H54 (cell line): ENCODE results near the gene APPBP2.

Source experiments
- DNase-seq: peaks from one replicate; pipeline ENCODE4 v3.0.0; 2011; ENCODE audit warnings: low spot score, mixed read lengths; ENCODE audit not compliant: insufficient read length
- FAIRE-seq: peaks from 3 replicates; lab custom pipeline; 2011; peaks lifted over from hg19 to GRCh38; lab: Jason Lieb, UNC
- POLR2A ChIP-seq: IDR thresholded peaks from 2 replicates; pipeline ENCODE4 v1.6.1; 2011; ENCODE audit warnings: low read depth, mild to moderate bottlenecking, low read length

The APPBP2 gene

DNA sequence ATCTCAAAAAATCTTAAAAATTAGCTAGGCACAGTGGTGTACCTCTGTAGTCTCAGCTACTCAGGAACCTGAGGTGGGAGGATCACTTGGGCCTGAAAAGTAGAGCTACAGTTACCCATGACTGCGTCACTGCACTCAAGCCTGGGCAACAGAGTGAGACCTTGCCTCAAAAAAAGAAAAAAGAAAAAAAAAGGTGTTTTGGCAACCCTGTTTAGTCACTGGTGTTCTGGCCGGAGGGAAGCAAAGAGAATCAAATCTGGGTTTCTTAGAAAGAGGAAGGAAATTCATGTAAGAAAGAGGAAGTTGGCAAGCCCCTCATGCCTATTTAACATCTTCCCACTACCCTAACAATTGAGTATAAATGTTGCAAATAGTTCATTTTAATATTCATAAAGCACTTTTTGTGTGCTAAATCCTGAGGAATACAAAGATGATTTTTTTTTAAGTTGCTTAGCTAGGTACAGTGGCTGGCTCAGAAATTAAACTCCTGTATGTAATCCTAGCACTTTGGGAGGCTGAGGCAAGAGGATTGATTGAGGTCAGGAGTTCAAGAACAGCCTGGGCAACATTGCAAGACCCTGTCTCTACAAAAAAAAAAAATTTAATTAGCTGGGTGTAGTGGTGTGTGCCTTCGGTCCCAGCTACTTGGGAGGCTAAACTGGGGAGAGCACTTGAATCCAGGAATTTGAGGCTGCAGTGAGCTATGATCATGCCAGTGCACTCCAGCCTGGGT is 127.6 kb downstream of the APPBP2 start:
- no peak for FAIRE-seq

DNA sequence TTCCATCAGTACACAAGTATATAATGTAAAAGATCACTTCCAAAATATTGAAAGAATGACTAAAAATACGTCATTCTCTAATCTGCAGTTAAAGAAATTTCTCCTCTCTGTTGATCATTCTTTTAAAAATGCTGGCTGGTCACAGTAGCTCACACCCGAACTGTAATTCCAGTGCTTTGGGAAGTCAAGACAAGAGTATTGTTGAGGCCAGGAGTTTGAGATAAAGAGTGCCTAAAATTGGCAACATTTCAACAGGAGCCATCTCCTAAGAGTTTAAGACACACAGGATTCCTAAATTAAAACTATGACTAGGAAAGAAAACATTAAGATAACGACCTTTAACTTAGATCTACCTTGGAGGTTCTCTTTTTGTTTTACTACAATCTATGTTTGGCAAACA is 129.6 kb downstream of the APPBP2 start:
- DNase-seq, result no peak
- FAIRE-seq, result no peak
- TF ChIP-seq POLR2A, result no peak

More for the DNA sequence above, 127.6 kb downstream of the APPBP2 start:
- DNase-seq, result no peak
- no peak for TF ChIP-seq POLR2A

DNA sequence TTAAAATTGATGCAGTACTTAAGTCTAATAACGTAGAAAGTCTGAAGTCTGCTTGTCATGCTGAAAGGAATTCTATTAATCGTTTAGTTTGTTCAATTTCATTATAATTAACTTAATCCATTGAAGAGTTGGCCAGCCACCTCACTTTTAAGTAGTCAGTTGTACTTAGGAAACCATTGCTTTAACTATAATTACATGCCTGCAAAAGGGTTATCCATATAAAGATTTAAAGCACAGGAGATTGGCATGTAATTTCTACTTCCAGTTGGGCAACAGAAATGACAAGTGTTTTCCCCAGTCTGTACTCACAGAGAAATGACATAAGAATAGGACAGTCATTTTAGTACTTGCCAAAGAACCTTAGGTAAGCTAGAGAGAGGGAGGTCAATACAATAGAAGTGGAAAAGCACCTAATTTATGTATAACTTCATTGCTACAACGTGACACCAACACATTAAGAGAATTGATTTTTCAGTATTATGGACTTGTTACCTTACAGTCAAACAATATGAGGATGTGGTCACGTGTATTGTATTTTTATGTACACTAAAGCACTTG is 130.5 kb downstream of the APPBP2 start:
- TF ChIP-seq POLR2A, result no peak
- DNase-seq (no peak), FAIRE-seq (no peak)

DNA sequence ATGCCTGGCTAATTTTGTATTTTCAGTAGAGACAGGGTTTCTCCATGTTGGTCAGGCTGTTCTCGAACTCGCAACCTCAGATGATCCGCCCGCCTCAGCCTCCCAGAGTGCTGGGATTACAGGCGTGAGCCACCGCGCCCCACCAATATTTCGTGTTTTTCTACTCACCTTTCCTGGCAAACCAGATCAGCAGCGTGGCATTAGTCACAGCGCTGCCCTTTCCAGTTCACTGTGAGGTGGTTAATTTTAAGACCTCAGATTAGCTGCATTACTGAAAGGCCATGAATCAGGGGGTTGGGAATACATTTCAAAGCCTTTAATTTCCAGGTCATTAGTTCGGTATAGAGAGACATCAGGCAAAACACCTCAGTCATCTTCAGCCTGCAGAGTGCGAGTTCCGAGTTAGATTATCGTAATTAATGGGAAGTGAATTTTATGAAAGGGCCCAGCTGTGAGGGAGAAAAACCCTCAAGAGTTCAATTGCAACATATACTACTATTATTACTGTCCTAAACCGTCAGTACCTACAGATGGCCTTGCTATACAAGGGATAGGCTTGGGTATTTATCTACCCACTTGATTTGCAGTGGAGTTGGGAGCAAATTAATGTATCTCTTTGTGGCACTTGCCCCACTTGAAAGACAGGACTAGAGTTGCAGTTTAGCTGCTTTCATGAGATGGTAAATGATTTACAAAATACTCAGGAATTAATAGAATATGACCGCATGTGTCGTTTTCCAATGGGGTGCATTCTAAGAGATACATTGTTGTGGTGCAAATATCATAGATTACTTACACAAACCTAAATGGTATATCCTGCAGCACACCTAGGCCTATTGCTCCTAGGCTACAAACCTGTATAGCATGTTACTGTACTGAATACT is 132.0 kb downstream of the APPBP2 start:
- TF ChIP-seq POLR2A, result no peak
- DNase-seq (no peak), FAIRE-seq (no peak)
